Astrocyte (in vitro differentiated cells and primary cell): ENCODE measurements around the gene LHFPL4.

Experiments
- EZH2 ChIP-seq: IDR thresholded peaks from 2 replicates; pipeline ENCODE4 v1.6.1; 2012; ENCODE audit warnings: mild to moderate bottlenecking, low read length, inconsistent platforms; ENCODE audit not compliant: insufficient read depth
- TF ChIP-seq, protein P1 (sequence below): IDR thresholded peaks from 2 replicates; pipeline ENCODE4 v1.5.1; 2011; ENCODE audit warnings: low read depth, mild to moderate bottlenecking, inconsistent platforms, low read length, moderate library complexity; ENCODE audit not compliant: insufficient read depth

DNA sequence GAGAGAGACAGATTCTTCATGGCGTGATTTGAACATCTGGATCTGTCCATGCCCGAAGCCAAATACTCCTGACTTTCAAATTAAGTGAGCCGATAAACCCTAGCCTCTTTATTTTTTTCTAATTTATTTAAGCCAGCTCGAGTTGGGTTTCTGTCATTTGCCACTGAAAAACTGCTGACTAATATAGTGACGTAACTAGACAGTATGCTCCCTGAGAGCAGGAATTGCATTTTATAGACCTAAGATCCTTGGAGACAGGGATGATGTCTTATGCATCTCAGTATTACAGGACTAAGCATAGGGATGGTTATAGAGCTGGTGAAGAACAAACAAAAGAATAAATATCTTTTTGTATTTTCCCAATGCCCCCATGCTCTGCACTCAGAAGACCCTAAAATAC is 4.6 kb downstream of the LHFPL4 start:
- TF ChIP-seq, protein P1, sequence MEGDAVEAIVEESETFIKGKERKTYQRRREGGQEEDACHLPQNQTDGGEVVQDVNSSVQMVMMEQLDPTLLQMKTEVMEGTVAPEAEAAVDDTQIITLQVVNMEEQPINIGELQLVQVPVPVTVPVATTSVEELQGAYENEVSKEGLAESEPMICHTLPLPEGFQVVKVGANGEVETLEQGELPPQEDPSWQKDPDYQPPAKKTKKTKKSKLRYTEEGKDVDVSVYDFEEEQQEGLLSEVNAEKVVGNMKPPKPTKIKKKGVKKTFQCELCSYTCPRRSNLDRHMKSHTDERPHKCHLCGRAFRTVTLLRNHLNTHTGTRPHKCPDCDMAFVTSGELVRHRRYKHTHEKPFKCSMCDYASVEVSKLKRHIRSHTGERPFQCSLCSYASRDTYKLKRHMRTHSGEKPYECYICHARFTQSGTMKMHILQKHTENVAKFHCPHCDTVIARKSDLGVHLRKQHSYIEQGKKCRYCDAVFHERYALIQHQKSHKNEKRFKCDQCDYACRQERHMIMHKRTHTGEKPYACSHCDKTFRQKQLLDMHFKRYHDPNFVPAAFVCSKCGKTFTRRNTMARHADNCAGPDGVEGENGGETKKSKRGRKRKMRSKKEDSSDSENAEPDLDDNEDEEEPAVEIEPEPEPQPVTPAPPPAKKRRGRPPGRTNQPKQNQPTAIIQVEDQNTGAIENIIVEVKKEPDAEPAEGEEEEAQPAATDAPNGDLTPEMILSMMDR = no peak
- TF ChIP-seq EZH2 = no peak
